GM11168 (cell line): ENCODE results near the gene SPAG9.

Experiments
- in situ Hi-C: fragments of 300-500 bp; cut with MboI; formaldehyde crosslinking; loops from one replicate; pipeline ENCODE4 v1.12.0; 2022; ENCODE audit warnings: low sequenced_read_pairs; ENCODE audit not compliant: unreplicated experiment

Gene SPAG9, protein sequence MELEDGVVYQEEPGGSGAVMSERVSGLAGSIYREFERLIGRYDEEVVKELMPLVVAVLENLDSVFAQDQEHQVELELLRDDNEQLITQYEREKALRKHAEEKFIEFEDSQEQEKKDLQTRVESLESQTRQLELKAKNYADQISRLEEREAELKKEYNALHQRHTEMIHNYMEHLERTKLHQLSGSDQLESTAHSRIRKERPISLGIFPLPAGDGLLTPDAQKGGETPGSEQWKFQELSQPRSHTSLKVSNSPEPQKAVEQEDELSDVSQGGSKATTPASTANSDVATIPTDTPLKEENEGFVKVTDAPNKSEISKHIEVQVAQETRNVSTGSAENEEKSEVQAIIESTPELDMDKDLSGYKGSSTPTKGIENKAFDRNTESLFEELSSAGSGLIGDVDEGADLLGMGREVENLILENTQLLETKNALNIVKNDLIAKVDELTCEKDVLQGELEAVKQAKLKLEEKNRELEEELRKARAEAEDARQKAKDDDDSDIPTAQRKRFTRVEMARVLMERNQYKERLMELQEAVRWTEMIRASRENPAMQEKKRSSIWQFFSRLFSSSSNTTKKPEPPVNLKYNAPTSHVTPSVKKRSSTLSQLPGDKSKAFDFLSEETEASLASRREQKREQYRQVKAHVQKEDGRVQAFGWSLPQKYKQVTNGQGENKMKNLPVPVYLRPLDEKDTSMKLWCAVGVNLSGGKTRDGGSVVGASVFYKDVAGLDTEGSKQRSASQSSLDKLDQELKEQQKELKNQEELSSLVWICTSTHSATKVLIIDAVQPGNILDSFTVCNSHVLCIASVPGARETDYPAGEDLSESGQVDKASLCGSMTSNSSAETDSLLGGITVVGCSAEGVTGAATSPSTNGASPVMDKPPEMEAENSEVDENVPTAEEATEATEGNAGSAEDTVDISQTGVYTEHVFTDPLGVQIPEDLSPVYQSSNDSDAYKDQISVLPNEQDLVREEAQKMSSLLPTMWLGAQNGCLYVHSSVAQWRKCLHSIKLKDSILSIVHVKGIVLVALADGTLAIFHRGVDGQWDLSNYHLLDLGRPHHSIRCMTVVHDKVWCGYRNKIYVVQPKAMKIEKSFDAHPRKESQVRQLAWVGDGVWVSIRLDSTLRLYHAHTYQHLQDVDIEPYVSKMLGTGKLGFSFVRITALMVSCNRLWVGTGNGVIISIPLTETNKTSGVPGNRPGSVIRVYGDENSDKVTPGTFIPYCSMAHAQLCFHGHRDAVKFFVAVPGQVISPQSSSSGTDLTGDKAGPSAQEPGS (N-terminal part only)

DNA sequence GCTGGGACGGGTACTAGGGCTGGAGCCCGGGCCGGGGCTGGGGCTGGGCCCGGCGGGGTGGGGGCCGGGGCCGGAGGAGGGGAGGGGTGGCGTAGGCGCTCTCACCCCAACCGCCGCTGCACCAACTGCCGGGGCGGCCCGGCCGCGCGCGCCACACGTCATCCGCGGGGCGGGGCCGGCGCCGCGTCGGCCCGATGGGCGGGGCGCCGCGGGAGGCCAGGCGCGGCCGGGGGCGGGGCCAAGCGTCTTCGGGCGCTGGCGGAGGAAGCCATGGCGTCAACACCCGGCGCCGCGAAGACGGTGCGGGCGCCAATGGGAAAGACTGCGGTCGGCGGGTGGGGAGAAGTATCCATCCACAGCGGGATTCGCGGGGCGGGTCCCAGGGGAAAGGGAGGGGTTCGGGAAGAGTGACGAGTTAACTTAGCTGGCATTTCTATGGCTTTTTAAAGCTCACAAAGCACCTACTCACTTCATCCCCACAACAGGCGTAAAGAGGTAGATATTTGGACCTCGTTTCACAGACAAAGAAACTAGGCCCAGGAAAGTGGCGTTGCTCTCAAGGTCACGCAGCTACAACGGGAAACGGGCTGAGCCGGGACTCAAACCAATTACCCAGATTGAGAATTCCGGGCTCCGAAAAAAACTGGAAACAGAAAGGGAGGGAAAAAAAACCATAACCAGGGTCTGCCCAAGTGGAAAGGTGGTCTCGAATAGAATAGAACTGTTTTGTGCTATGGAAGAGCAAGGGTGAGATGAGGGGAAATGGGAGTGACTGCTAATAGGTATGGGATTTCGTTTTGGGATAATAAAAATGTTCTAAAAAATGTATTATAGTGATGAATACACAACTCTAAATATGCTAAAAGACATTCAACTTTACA, at the start of gene SPAG9:
TSS of gene SPAG9 (minus strand) at position 130 of the 881 bp plus-strand sequence. CDS start 212 bp downstream, outside the sequence.
- in situ Hi-C loops, result no loop called here

DNA sequence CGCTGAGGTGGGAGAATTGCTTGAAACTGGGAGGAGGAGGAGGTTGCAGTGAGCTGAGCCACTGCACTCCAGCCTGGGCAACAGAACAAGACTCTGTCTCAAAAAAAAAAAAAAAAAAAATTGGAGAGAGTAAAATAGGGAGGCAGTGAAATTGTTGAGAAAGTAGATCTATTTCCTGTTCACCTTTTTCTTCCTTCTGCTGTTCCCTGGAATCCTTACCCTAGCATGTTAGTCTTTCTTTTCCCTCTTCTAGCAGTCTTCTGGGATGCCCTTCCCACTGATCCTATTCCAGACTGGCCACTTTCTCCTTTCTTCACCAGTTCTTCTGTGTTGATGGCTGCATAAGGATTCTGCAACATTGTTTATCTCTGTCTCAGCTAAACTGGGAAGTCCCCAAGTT, 48.7 kb upstream of the SPAG9 start:
- in situ Hi-C loops, result no loop called here

DNA sequence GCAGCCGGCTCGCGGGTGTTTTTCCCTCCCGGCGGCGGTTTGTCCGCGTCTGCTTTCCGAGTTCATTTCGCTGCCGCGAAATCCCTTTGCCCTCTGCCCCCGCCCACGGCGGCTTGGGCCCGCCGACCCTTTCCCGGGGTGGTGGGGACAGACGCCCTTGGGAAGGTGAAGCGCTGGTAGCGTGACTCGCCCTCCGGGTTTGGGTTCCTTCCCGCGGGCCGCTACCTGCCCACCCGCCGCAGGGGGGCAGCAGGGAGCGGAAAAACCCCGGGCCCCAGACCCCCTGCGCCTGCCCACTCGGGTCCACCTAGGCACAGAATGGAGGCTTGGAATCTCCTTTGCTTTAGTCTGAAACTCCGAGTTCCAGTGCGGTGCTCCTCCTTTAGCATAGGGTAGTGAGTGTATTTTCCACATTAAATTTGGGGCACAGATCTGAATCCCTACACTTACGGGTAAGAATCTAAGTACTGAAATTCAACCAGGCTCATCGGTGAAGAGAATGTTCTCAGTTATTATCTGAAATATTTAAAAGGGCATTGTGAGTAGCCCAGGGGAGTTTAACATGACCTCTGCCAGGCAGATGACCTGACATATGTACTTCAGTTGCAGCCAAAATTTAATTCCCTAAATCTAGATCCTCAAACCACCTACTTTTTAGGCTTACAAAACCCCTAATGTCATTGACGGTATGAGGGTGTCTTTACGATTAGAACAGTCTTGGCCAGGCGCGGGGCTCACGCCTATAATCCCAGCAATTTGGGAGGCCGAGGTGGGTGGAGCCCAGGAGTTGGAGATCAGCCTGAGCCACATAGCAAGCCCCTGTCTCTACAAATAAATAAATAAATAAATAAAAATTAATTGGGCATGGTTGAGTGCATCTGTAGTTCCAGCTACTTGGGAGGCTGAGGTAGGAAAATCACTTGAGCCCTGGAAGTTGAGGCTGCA, 46.6 kb upstream of the SPAG9 start:
- in situ Hi-C loops, result no loop called here

DNA sequence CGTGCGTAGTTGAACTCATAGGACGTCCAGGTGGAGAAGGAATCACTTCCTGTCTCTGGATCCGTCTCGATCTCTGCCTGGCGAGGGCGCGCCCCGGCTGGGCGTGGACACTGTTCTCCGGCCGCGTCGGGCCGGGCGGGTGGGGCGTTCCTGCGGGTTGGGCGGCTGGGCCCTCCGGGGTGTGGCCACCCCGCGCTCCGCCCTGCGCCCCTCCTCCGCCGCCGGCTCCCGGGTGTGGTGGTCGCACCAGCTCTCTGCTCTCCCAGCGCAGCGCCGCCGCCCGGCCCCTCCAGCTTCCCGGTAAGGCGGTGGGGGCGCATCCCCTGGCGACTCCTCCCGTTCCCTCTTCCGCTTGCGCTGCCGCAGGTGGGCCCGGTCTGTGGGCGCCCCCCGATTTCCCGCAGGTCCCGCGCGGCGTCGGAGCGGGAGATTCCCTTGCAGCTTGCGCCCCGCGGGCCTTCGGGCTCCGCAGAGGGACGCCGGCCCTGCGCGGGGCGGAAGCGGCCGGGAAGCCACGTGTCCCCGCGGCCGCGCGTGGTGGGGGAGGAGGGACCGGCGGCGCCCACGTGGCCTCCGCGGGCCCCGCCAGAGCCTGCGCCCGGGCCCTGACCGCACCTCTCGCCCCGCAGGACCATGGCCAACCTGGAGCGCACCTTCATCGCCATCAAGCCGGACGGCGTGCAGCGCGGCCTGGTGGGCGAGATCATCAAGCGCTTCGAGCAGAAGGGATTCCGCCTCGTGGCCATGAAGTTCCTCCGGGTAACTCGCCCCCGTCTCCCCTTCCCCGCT, 45.7 kb upstream of the SPAG9 start, which contains the start of gene NME2:
TSS of gene NME2 (plus strand) at position 214 of the 789 bp plus-strand sequence. CDS start at position 634, 420 bp downstream.
- in situ Hi-C loops, result no loop called here

DNA sequence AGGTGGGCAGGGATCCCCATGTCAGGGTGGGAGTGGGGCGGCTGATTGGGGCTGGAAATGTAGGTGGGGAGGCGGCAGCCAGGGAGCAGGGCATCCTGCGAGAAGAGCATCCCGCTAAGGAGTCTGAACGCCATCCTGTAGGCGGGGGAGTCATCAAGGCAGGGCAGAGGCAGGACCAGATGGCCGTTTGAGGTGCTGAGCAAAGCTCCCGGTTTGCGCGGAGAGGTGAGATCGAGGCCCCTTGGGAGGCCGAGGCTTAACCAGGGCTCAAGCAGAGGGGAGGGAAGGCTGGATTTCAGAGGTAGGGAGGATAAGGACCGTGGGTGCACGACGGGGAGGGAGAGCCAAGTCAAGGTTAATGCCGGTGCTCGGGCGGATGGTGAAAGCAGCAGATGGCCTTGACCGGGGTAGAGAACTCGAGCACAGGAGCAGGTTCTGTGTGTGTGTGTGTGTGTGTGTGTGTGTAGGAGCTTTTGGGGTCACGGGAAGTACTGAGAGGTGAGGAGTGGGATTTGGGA, 45.1 kb upstream of the SPAG9 start:
- in situ Hi-C loops, result no loop called here

DNA sequence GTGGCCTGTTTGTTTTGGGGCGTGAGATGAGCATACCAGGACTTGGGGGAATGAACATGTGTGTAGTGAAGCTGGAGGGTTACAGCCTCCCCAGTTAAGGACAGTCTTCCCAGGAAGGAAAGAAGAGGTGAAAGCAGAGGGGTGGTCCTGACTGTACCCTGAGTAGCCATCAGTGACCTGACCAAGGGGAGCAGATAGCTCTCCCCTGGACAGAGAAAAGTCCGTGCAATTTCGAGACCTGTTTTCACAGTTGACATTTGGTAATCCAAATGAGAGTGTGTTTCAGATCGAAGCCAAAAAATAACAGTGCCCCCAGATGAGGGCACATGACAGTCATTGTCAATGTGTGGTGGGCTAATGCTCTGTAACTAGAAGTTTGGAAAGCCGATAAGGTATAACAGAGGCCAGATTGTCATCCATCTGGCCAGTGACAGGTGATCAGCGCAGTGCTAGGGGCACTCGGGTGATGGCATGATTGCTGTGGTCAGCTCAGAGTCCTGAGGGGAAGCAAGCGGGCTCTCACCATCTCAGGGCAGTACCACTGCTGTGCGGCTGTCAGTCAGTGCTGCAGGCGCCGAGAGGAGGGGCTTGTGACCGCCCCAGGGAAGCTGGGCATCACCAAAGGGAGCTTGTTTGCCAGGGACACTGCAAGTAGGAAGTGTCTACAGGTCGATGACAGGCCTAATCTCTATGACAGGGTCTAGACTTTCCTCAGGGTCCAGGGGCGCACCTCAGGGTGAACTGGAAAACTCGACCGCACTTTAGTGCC, 44.4 kb upstream of the SPAG9 start:
- in situ Hi-C loops, result no loop called here

DNA sequence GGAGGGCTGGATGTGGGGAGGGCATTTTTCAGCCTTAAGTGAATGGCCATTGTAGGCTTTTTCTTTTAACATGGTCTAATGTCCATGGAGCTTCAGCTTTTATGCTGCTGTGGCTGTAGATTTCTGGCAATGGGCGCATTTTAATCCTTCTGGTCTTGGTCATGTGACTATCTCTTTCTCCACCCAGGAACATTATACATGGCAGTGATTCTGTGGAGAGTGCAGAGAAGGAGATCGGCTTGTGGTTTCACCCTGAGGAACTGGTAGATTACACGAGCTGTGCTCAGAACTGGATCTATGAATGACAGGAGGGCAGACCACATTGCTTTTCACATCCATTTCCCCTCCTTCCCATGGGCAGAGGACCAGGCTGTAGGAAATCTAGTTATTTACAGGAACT, 40.9 kb upstream of the SPAG9 start:
- in situ Hi-C loops, result no loop called here

DNA sequence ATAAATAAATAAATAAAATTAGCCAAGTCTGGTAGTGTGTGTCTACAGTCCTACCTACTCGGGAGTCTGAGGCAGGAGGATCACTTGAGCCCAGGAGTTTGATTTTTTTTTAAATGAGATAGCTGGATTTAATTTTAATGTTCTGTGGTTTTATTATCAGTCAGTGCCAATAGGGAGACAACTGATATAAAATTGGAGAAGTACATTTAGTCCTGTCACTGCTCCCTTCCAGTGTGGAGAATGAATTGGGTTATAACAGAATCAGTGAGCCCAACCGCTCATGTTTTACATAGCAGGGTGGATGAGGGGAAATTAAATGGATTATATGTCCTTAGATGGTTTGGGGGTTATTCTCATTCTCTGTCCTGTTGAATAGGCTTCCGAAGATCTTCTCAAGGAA, 38.9 kb upstream of the SPAG9 start:
- in situ Hi-C loops, result loop anchor here (10.0 kb wide), 1 partner anchor 155 kb away; no protein-coding TSS in a partner anchor

DNA sequence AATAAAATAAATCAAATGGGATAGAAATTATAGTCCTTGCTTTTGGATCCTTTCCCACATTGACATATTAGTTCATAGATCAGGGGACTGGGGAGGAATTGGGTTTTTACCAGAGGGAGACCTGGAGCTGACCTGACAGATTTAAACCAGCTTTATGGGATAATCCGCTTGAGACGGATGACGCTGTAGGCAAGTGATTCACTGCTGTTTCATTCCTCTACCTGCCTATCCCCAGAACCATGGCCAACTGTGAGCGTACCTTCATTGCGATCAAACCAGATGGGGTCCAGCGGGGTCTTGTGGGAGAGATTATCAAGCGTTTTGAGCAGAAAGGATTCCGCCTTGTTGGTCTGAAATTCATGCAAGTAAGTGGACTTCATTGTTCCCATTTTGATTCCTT, 34.7 kb upstream of the SPAG9 start:
- in situ Hi-C loops, result loop anchor here (10.0 kb wide), 1 partner anchor 151 kb away; no protein-coding TSS in a partner anchor

DNA sequence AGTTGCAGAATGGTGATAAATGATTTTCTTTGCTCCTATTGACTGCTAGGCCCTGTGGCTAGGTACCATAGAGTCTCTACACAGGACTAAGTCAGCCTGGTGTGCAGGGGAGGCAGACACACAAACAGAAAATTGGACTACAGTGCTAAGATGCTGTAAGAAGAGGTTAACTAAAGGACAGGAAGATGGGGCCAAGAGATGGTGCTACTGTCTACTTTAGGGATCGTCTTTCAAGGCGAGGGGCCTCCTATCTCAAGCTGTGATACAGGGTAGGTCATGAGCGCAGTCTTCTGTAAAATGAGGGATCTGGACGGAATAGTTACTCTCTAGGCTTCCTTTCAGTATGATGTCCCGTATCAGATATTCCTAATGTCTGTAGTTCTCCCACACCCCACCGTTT, 33.5 kb upstream of the SPAG9 start:
- in situ Hi-C loops, result loop anchor here (10.0 kb wide), 1 partner anchor 149 kb away; no protein-coding TSS in a partner anchor

DNA sequence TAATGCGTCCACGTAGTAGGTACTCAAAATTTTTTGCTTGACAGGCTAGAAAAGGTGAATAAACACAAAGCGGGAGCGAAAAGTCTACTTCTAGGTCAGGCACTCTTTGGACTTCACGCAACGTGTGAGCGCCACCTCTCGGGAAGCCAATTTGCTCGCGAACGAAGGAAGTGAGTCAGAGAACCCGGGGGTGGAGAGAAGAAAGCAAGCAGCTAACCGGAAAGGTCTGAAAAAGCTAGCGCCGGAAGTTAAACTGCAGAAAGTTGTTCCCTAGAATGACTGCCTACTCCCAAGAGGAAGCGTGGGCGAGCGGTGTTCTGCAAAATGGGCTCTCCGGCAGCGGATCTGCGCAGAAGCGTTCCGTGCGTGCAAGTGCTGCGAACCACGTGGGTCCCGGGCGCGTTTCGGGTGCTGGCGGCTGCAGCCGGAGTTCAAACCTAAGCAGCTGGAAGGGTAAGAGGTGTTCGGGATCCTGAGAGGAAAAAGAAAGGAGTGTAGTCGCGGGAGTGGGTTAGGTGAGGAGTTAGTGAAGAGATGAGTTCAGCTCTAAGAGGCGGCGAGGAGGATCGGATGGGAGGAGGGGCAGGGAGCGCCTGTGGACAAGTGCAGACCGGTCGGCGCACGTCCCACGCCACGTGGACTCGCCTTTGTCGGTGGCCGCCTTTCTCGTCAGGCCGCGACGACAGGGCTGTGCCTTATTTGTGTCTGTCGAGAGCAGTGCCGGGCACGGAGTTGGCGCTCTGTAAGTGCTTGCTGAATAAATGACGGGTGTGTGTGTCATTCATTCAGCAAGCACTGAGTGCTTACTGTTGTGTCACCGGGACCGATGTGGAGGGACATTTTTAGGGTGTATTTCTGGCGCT, 32.8 kb upstream of the SPAG9 start, which contains the start of gene NME1:
TSS of gene NME1 (plus strand) at position 350 of the 863 bp plus-strand sequence. CDS start 2,096 bp downstream, outside the sequence.
- in situ Hi-C loops, result loop anchor here (10.0 kb wide), 1 partner anchor 149 kb away; no protein-coding TSS in a partner anchor

DNA sequence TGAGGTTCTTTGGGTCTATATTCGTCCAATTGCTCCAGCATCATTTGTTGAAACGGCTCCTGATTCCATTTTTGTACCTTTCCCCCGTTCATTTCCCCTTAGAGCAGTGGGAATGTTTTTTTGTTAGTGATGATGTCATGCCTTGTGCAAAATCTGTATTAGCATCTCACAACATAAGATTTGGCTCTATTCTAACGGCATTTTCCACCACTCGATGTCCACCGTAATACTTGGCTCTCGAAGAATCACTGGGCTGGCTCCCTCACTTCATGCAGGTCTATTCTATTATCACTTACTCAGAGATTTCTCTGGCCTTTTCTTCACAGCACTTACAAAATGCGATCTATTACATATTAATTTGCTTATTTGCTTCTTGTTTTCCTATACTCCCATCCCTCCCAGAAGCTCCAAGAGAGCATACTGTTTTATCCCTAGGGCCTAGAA, 32.1 kb upstream of the SPAG9 start:
- in situ Hi-C loops, result loop anchor here (10.0 kb wide), 1 partner anchor 148 kb away; no protein-coding TSS in a partner anchor

DNA sequence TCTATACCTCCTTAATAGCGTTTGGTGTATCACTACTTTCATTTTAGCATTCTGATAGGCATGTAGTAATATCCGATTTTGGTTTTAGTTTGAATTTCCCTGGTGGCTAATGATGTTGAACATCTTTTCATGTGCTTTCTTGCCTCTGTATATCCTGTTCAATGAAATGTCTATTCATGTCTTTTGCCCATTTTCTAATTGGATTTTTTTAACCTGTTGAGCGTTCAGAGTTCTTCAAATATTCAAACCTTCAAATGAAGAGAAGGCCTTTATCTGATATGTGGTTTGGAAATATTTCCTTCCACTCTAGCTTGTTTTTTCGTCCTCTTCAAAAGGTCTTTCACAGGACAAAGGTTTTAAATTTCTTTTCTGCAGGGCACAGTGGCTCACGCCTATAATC, 30.3 kb upstream of the SPAG9 start:
- in situ Hi-C loops, result loop anchor here (10.0 kb wide), 1 partner anchor 146 kb away; no protein-coding TSS in a partner anchor

DNA sequence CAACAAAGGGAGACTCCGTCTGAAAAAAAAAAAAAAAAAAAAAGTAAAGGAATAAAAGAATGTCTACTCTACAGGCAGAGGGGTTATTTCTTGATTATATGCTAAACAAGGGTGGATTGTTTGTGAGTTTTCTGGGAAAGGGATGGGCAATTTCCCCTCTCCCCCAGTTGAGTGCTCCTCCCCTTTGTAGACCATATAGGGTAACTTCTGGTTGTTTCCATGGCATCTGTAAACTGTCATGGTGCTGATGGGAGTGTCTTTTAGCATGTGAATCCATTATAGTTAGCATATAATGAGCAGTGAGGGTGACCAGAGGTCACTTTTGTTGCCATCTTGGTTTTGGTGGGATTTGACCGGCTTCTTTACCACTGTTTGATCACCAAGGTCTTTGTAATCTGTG, 28.5 kb upstream of the SPAG9 start:
- in situ Hi-C loops, result no loop called here

DNA sequence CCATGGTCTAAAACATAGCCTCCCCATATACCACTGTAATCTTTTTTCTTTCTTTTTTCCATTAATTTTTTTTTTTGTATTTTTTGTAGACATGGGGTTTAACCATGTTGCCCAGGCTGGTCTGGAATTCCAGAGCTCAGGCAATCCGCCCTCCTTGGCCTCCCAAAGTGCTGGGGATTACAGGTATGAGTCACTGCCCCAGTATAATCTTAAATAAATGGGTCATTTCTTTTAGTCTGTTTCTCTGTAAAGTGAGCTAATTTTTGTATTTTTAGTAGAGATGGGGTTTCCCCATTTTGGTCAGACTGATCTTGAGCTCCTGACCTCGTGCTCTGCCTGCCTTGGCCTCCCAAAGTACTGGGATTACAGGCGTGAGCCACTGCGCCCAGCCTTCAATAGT, 27.0 kb upstream of the SPAG9 start:
- in situ Hi-C loops, result no loop called here
